Neural crest cell (in vitro differentiated cells): Measurements from ENCODE around the gene LINS1. TPM values are rescaled to one million over a fixed set of nuclear protein-coding genes. Genes with fewer than 3 reads are reported as not detected.

Source experiments
- DNase-seq: peaks from one replicate; pipeline ENCODE4 v3.0.0; 2021; ENCODE audit warnings: low read depth, mixed read lengths, low spot score
- H3K27ac Mint-ChIP-seq: one replicate; pipeline ENCODE4 v1.8.0; 2021; ENCODE audit warnings: mild to moderate bottlenecking, mixed read lengths; ENCODE audit not compliant: unreplicated experiment
- H3K27me3 Mint-ChIP-seq: 2 replicates; pipeline ENCODE4 v1.8.0; 2021; ENCODE audit warnings: low read depth, mild to moderate bottlenecking, mixed read lengths
- H3K36me3 Mint-ChIP-seq: 2 replicates; pipeline ENCODE4 v1.8.0; 2021; ENCODE audit warnings: low read depth, mild to moderate bottlenecking, mixed read lengths
- H3K4me1 Mint-ChIP-seq: 2 replicates; pipeline ENCODE4 v1.8.0; 2021; ENCODE audit warnings: mixed read lengths
- H3K4me3 Mint-ChIP-seq: one replicate; pipeline ENCODE4 v1.8.0; 2021; ENCODE audit warnings: mild to moderate bottlenecking, mixed read lengths
- H3K9me3 Mint-ChIP-seq: 2 replicates; pipeline ENCODE4 v1.8.0; 2021; ENCODE audit warnings: mixed read lengths
- CTCF ChIP-seq: fragments of 200-600 bp; sonication (generic); conservative IDR thresholded peaks from 2 replicates; pipeline ENCODE4 v1.5.0; 2021; ENCODE audit warnings: antibody characterized with exemption, mild to moderate bottlenecking
- total RNA-seq: library from RNA; stranded (reverse); gene quantifications from 2 replicates; pipeline ENCODE4 v1.2.1, GENCODE V29; 2021

Gene LINS1
- total RNA-seq, 1 donor from 2014 or later = 18.2 TPM

GRCh38 chr15:100615801-100616200, 13.8 kb upstream of the LINS1 start:
- no peak overlapping the region for H3K4me3 Mint-ChIP-seq

GRCh38 chr15:100614918-100615317, 12.9 kb upstream of the LINS1 start:
- Mint-ChIP-seq H3K4me3 (no peak overlapping the region), H3K27me3 (no peaks in the 10 kb centered on the region), H3K9me3 (no peaks in the 10 kb centered on the region), H3K27ac (no peak overlapping the region), H3K4me1 (no peaks in the 10 kb centered on the region), H3K36me3 (peaks cover 12% of the 10 kb centered on the region)
- no peak for DNase-seq
- TF ChIP-seq CTCF = no peak

More at GRCh38 chr15:100615801-100616200, 13.8 kb upstream of the LINS1 start:
- no peak overlapping the region for H3K27ac Mint-ChIP-seq
- H3K9me3 Mint-ChIP-seq = no peaks in the 10 kb centered on the region
- DNase-seq = no peak
- peaks cover 16% of the 10 kb centered on the region for H3K36me3 Mint-ChIP-seq
- H3K4me1 Mint-ChIP-seq = no peaks in the 10 kb centered on the region
- TF ChIP-seq CTCF = no peak
- H3K27me3 Mint-ChIP-seq = no peaks in the 10 kb centered on the region

GRCh38 chr15:100614336-100614735, 12.4 kb upstream of the LINS1 start:
- peaks cover 11% of the 10 kb centered on the region for H3K36me3 Mint-ChIP-seq
- H3K4me1 Mint-ChIP-seq = no peaks in the 10 kb centered on the region
- DNase-seq = no peak
- H3K4me3 Mint-ChIP-seq = no peak overlapping the region
- H3K27me3 Mint-ChIP-seq = no peaks in the 10 kb centered on the region
- H3K9me3 Mint-ChIP-seq = no peaks in the 10 kb centered on the region
- no peak overlapping the region for H3K27ac Mint-ChIP-seq
- no peak for TF ChIP-seq CTCF

- no peak for TF ChIP-seq CTCF
- peaks cover 6% of the 10 kb centered on the region for H3K36me3 Mint-ChIP-seq
- no peaks in the 10 kb centered on the region for H3K9me3 Mint-ChIP-seq
- no peak overlapping the region for H3K27ac Mint-ChIP-seq
- no peaks in the 10 kb centered on the region for H3K27me3 Mint-ChIP-seq
- H3K4me1 Mint-ChIP-seq = no peaks in the 10 kb centered on the region
- no peak for DNase-seq
- H3K4me3 Mint-ChIP-seq = no peak overlapping the region
Measured at GRCh38 chr15:100613208-100613607, 11.2 kb upstream of the LINS1 start.

- Mint-ChIP-seq H3K36me3 (peaks cover 6% of the 10 kb centered on the region), H3K4me3 (no peak overlapping the region), H3K27ac (no peak overlapping the region), H3K9me3 (no peaks in the 10 kb centered on the region), H3K27me3 (no peaks in the 10 kb centered on the region), H3K4me1 (no peaks in the 10 kb centered on the region)
- no peak for TF ChIP-seq CTCF
- DNase-seq = no peak
Measured at GRCh38 chr15:100612539-100612938, 10.6 kb upstream of the LINS1 start.

GRCh38 chr15:100602823-100603393, 924 bp upstream of the LINS1 start:
- H3K4me1 Mint-ChIP-seq = peaks cover 23% of the 10 kb centered on the region
- H3K27ac Mint-ChIP-seq = peak overlapping the region; percentile 90
- no peaks in the 10 kb centered on the region for H3K9me3 Mint-ChIP-seq
- no peaks in the 10 kb centered on the region for H3K27me3 Mint-ChIP-seq
- H3K4me3 Mint-ChIP-seq = no peak overlapping the region
- H3K36me3 Mint-ChIP-seq = no peaks in the 10 kb centered on the region
- TF ChIP-seq CTCF = no peak
- no peak for DNase-seq
